Measurements from ENCODE around the gene NECTIN2.
"Not testable (repeated sequence)": the region's sequence is repeated elsewhere in the genome, so short reads cannot be mapped to it uniquely, and the experiment has no call there.

The NECTIN2 gene

GRCh38 chr19:44884566-44884965, 38.5 kb downstream of the NECTIN2 start:
- no peaks in the 10 kb centered on the region for H3K9me3 ChIP-seq (ENCODE audit: control insufficient read depth, insufficient read depth, low read length)
- no peak for DNase-seq (ENCODE audit: low read depth, low spot score)
- peaks cover 19% of the 10 kb centered on the region for H3K36me3 ChIP-seq (ENCODE audit: control insufficient read depth, insufficient read depth, low read length)
- H3K27ac ChIP-seq (ENCODE audit: low read length) = no peak overlapping the region
- H3K27me3 ChIP-seq (ENCODE audit: control insufficient read depth, insufficient read depth, low read length) = no peaks in the 10 kb centered on the region
- no peak overlapping the region for H3K4me3 ChIP-seq (ENCODE audit: low read length)
- no CpG with 5 or more reads among the region's 4 CpGs for WGBS (ENCODE audit: insufficient coverage, insufficient read length)
- peaks cover 1% of the 10 kb centered on the region; the same call in 1 of the 2 replicates for H3K4me1 ChIP-seq (ENCODE audit: control insufficient read depth, insufficient read depth, low read length)

GRCh38 chr19:44886141-44886540, 40.0 kb downstream of the NECTIN2 start:
- no peaks in the 10 kb centered on the region for H3K4me1 ChIP-seq (ENCODE audit: control insufficient read depth, insufficient read depth, low read length)
- peaks cover 17% of the 10 kb centered on the region for H3K36me3 ChIP-seq (ENCODE audit: control insufficient read depth, insufficient read depth, low read length)
- no peak for DNase-seq (ENCODE audit: low read depth, low spot score)
- no peaks in the 10 kb centered on the region for H3K9me3 ChIP-seq (ENCODE audit: control insufficient read depth, insufficient read depth, low read length)
- no peak overlapping the region for H3K4me3 ChIP-seq (ENCODE audit: low read length)
- no peak overlapping the region for H3K27ac ChIP-seq (ENCODE audit: low read length)
- WGBS (ENCODE audit: insufficient coverage, insufficient read length) = no CpG with 5 or more reads among the region's 6 CpGs
- no peaks in the 10 kb centered on the region for H3K27me3 ChIP-seq (ENCODE audit: control insufficient read depth, insufficient read depth, low read length)

GRCh38 chr19:44887648-44888047, 41.6 kb downstream of the NECTIN2 start:
- no CpG with 5 or more reads among the region's 4 CpGs for WGBS (ENCODE audit: insufficient coverage, insufficient read length)
- no peak for DNase-seq (ENCODE audit: low read depth, low spot score)

GRCh38 chr19:44888335-44888734, 42.2 kb downstream of the NECTIN2 start:
- not testable (repeated sequence) for H3K4me1 ChIP-seq (ENCODE audit: control insufficient read depth, insufficient read depth, low read length); H3K27me3 ChIP-seq (ENCODE audit: control insufficient read depth, insufficient read depth, low read length); DNase-seq (ENCODE audit: low read depth, low spot score); H3K9me3 ChIP-seq (ENCODE audit: control insufficient read depth, insufficient read depth, low read length); H3K27ac ChIP-seq (ENCODE audit: low read length); H3K4me3 ChIP-seq (ENCODE audit: low read length)
- H3K36me3 ChIP-seq (ENCODE audit: control insufficient read depth, insufficient read depth, low read length) = peaks cover 22% of the 10 kb centered on the region
- WGBS (ENCODE audit: insufficient coverage, insufficient read length) = no CpG with 5 or more reads among the region's 5 CpGs

More at GRCh38 chr19:44887648-44888047, 41.6 kb downstream of the NECTIN2 start:
- no peaks in the 10 kb centered on the region for H3K4me1 ChIP-seq (ENCODE audit: control insufficient read depth, insufficient read depth, low read length)
- no peaks in the 10 kb centered on the region for H3K9me3 ChIP-seq (ENCODE audit: control insufficient read depth, insufficient read depth, low read length)
- no peak overlapping the region for H3K27ac ChIP-seq (ENCODE audit: low read length)
- H3K36me3 ChIP-seq (ENCODE audit: control insufficient read depth, insufficient read depth, low read length) = peaks cover 17% of the 10 kb centered on the region
- no peaks in the 10 kb centered on the region for H3K27me3 ChIP-seq (ENCODE audit: control insufficient read depth, insufficient read depth, low read length)
- H3K4me3 ChIP-seq (ENCODE audit: low read length) = no peak overlapping the region

GRCh38 chr19:44889830-44890365, 43.8 kb downstream of the NECTIN2 start:
- no peaks in the 10 kb centered on the region for H3K27me3 ChIP-seq (ENCODE audit: control insufficient read depth, insufficient read depth, low read length)
- no peaks in the 10 kb centered on the region for H3K4me1 ChIP-seq (ENCODE audit: control insufficient read depth, insufficient read depth, low read length)
- no peak for DNase-seq (ENCODE audit: low read depth, low spot score)
- no peaks in the 10 kb centered on the region for H3K9me3 ChIP-seq (ENCODE audit: control insufficient read depth, insufficient read depth, low read length)
- H3K27ac ChIP-seq (ENCODE audit: low read length) = no peak overlapping the region
- peak overlapping the region; percentile 1; the same call in 1 of the 2 replicates for H3K4me3 ChIP-seq (ENCODE audit: low read length)
- no CpG with 5 or more reads among the region's 17 CpGs for WGBS (ENCODE audit: insufficient coverage, insufficient read length)
- peaks cover 30% of the 10 kb centered on the region for H3K36me3 ChIP-seq (ENCODE audit: control insufficient read depth, insufficient read depth, low read length)

- no CpG with 5 or more reads among the region's 40 CpGs for WGBS (ENCODE audit: insufficient coverage, insufficient read length)
- no peaks in the 10 kb centered on the region for H3K4me1 ChIP-seq (ENCODE audit: control insufficient read depth, insufficient read depth, low read length)
- no peaks in the 10 kb centered on the region for H3K9me3 ChIP-seq (ENCODE audit: control insufficient read depth, insufficient read depth, low read length)
- H3K27ac ChIP-seq (ENCODE audit: low read length) = no peak overlapping the region
- H3K4me3 ChIP-seq (ENCODE audit: low read length) = peak overlapping the region; percentile 1; the same call in 1 of the 2 replicates
- H3K27me3 ChIP-seq (ENCODE audit: control insufficient read depth, insufficient read depth, low read length) = no peaks in the 10 kb centered on the region
- peak; percentile 99 for DNase-seq (ENCODE audit: low read depth, low spot score)
- peaks cover 33% of the 10 kb centered on the region for H3K36me3 ChIP-seq (ENCODE audit: control insufficient read depth, insufficient read depth, low read length)
These were observed 44.4 kb downstream of the NECTIN2 start for GRCh38 chr19:44890366-44891015.

- Histone ChIP-seq H3K4me1 (ENCODE audit: control insufficient read depth, insufficient read depth, low read length) (no peaks in the 10 kb centered on the region), H3K27ac (ENCODE audit: low read length) (no peak within 1 kb of the TSS), H3K4me3 (ENCODE audit: low read length) (peak within 1 kb of the TSS; percentile 52), H3K36me3 (ENCODE audit: control insufficient read depth, insufficient read depth, low read length) (peaks cover 32% of the 10 kb centered on the region), H3K27me3 (ENCODE audit: control insufficient read depth, insufficient read depth, low read length) (no peaks in the 10 kb centered on the region), H3K9me3 (ENCODE audit: control insufficient read depth, insufficient read depth, low read length) (no peaks in the 10 kb centered on the region)
- DNase-seq (ENCODE audit: low read depth, low spot score) = peak; percentile 99
- no CpG with 5 or more reads among the region's 81 CpGs for WGBS (ENCODE audit: insufficient coverage, insufficient read length)
These were observed 45.2 kb downstream of the NECTIN2 start, which contains the start of gene TOMM40 for GRCh38 chr19:44891016-44891882. Gene TOMM40 (plus strand): TSS chr19:44891254. CDS start chr19:44891416, 162 bp downstream.

- peaks cover 36% of the 10 kb centered on the region for H3K36me3 ChIP-seq (ENCODE audit: control insufficient read depth, insufficient read depth, low read length)
- no peak overlapping the region for H3K27ac ChIP-seq (ENCODE audit: low read length)
- no peak for DNase-seq (ENCODE audit: low read depth, low spot score)
- WGBS (ENCODE audit: insufficient coverage, insufficient read length) = no CpG with 5 or more reads among the region's 7 CpGs
- H3K4me3 ChIP-seq (ENCODE audit: low read length) = no peak overlapping the region
- H3K4me1 ChIP-seq (ENCODE audit: control insufficient read depth, insufficient read depth, low read length) = no peaks in the 10 kb centered on the region
- H3K27me3 ChIP-seq (ENCODE audit: control insufficient read depth, insufficient read depth, low read length) = no peaks in the 10 kb centered on the region
- no peaks in the 10 kb centered on the region for H3K9me3 ChIP-seq (ENCODE audit: control insufficient read depth, insufficient read depth, low read length)
These were observed 46.8 kb downstream of the NECTIN2 start for GRCh38 chr19:44892932-44893331.

GRCh38 chr19:44893332-44894051, 47.4 kb downstream of the NECTIN2 start:
- Histone ChIP-seq H3K27ac (ENCODE audit: low read length) (no peak overlapping the region), H3K4me1 (ENCODE audit: control insufficient read depth, insufficient read depth, low read length) (no peaks in the 10 kb centered on the region), H3K36me3 (ENCODE audit: control insufficient read depth, insufficient read depth, low read length) (peaks cover 35% of the 10 kb centered on the region), H3K9me3 (ENCODE audit: control insufficient read depth, insufficient read depth, low read length) (no peaks in the 10 kb centered on the region), H3K4me3 (ENCODE audit: low read length) (no peak overlapping the region), H3K27me3 (ENCODE audit: control insufficient read depth, insufficient read depth, low read length) (no peaks in the 10 kb centered on the region)
- no CpG with 5 or more reads among the region's 18 CpGs for WGBS (ENCODE audit: insufficient coverage, insufficient read length)
- no peak for DNase-seq (ENCODE audit: low read depth, low spot score)

GRCh38 chr19:44894052-44894400, 47.9 kb downstream of the NECTIN2 start:
- H3K4me3 ChIP-seq (ENCODE audit: low read length) = no peak overlapping the region
- H3K27me3 ChIP-seq (ENCODE audit: control insufficient read depth, insufficient read depth, low read length) = no peaks in the 10 kb centered on the region
- H3K27ac ChIP-seq (ENCODE audit: low read length) = no peak overlapping the region
- WGBS (ENCODE audit: insufficient coverage, insufficient read length) = no CpG with 5 or more reads among the region's 6 CpGs
- DNase-seq (ENCODE audit: low read depth, low spot score) = no peak
- H3K4me1 ChIP-seq (ENCODE audit: control insufficient read depth, insufficient read depth, low read length) = no peaks in the 10 kb centered on the region
- peaks cover 35% of the 10 kb centered on the region for H3K36me3 ChIP-seq (ENCODE audit: control insufficient read depth, insufficient read depth, low read length)
- no peaks in the 10 kb centered on the region for H3K9me3 ChIP-seq (ENCODE audit: control insufficient read depth, insufficient read depth, low read length)
